Mucosa of rectum (tissue), 2 donors: ENCODE measurements around the gene SLC10A1.
"Not testable (repeated sequence)": the region's sequence is repeated elsewhere in the genome, so short reads cannot be mapped to it uniquely, and the experiment has no call there.

Source experiments
- H3K27ac ChIP-seq, 2 donors: one replicate each; pipeline ENCODE4 v1.7.0; 2013; ENCODE audit warnings: inconsistent platforms in 2 of 2, low read depth in 2 of 2, low read length in 2 of 2
- H3K27me3 ChIP-seq, 2 donors: one replicate each; pipeline ENCODE4 v1.7.0; 2013; ENCODE audit warnings: low read length in 2 of 2; ENCODE audit not compliant: control insufficient read depth in 2 of 2, insufficient read depth in 2 of 2
- H3K36me3 ChIP-seq, 2 donors: one replicate each; pipeline ENCODE4 v1.7.0; 2013; ENCODE audit warnings: low read length in 2 of 2; ENCODE audit not compliant: control insufficient read depth in 2 of 2, insufficient read depth in 2 of 2
- H3K4me1 ChIP-seq, 2 donors: one replicate each; pipeline ENCODE4 v1.7.0; 2013; ENCODE audit warnings: low read length in 2 of 2, mild to moderate bottlenecking in 1 of 2; ENCODE audit not compliant: control insufficient read depth in 2 of 2, insufficient read depth in 2 of 2
- H3K4me3 ChIP-seq, 2 donors: one replicate each; pipeline ENCODE4 v1.7.0; 2013; ENCODE audit warnings: low read length in 2 of 2
- H3K9ac ChIP-seq, 2 donors: one replicate each; pipeline ENCODE4 v1.7.0; 2013; ENCODE audit warnings: low read length in 2 of 2, low read depth in 1 of 2, mild to moderate bottlenecking in 1 of 2
- H3K9me3 ChIP-seq, 2 donors: one replicate each; pipeline ENCODE4 v1.7.0; 2013; ENCODE audit warnings: low read length in 2 of 2; ENCODE audit not compliant: control insufficient read depth in 2 of 2
- donor health status: healthy.
- donor health status: Normal muscosa, but diverticular disease.

The SLC10A1 gene

GRCh38 chr14:69731919-69732598 is 65.0 kb downstream of the SLC10A1 start:
- H3K9me3 ChIP-seq, H3K27ac ChIP-seq, H3K9ac ChIP-seq, H3K36me3 ChIP-seq, H3K27me3 ChIP-seq, H3K4me3 ChIP-seq, H3K4me1 ChIP-seq: not testable (repeated sequence)

- no peaks in the 10 kb centered on the region for H3K9me3 ChIP-seq
- H3K27ac ChIP-seq: no peak overlapping the region
- H3K27me3 ChIP-seq: no peaks in the 10 kb centered on the region
- no peak overlapping the region for H3K9ac ChIP-seq
- peaks cover 0 to 11% of the 10 kb centered on the region in 2 donors for H3K4me1 ChIP-seq
- H3K4me3 ChIP-seq: no peak overlapping the region
- no peaks in the 10 kb centered on the region for H3K36me3 ChIP-seq
Measured at GRCh38 chr14:69727860-69728259, 69.2 kb downstream of the SLC10A1 start.

GRCh38 chr14:69726761-69727511 is 70.1 kb downstream of the SLC10A1 start:
- H3K9ac ChIP-seq: peak overlapping the region; percentile 68 to 73
- H3K9me3 ChIP-seq: no peaks in the 10 kb centered on the region
- no peaks in the 10 kb centered on the region for H3K27me3 ChIP-seq
- H3K4me3 ChIP-seq: peak overlapping the region; percentile 64 to 71
- peaks cover 0 to 11% of the 10 kb centered on the region in 2 donors for H3K4me1 ChIP-seq
- H3K36me3 ChIP-seq: no peaks in the 10 kb centered on the region
- peak overlapping the region; percentile 17 to 48 for H3K27ac ChIP-seq
